Adrenal gland (tissue), 12 donors: ENCODE data around the gene MYO1A. TPM values are rescaled to one million over a fixed set of nuclear protein-coding genes. Genes with fewer than 3 reads are reported as not detected.
"Not testable (repeated sequence)": the region's sequence is repeated elsewhere in the genome, so short reads cannot be mapped to it uniquely, and the experiment has no call there.

ENCODE experiments used
- DNase-seq, 7 donors: peaks; one replicate each; pipeline ENCODE4 v3.0.0-alpha.2; 2019 to 2020
- H3K27ac ChIP-seq, 5 donors: fragments of 200-600 bp; sonication (generic) in 4 of 5; 1 replicate in 3 of 5; 2 replicates in 2 of 5; pipeline versions ENCODE4 v1.5.1 to v1.8.0; 2016 to 2020; ENCODE audit warnings: mild to moderate bottlenecking in 1 of 5
- H3K27me3 ChIP-seq: fragments of 200-600 bp; 2 replicates; pipeline ENCODE4 v1.8.0; 2021
- H3K36me3 ChIP-seq, 2 donors: fragments of 200-600 bp; replicated peaks in 1 of 2; 1 replicate in 1 of 2; 2 replicates in 1 of 2; pipeline versions ENCODE4 v1.5.1 to v1.8.0; 2018 to 2022
- H3K4me1 ChIP-seq, 2 donors: fragments of 200-600 bp; replicated peaks in 1 of 2; 1 replicate in 1 of 2; 2 replicates in 1 of 2; pipeline versions ENCODE4 v1.5.1 to v1.8.0; 2018 to 2021
- H3K4me3 ChIP-seq, 4 donors: fragments of 200-600 bp; sonication (generic) in 3 of 4; one replicate each; pipeline ENCODE4 v1.5.1; 2016 to 2018
- H3K9me3 ChIP-seq, 3 donors: fragments of 200-600 bp; sonication (generic) in 1 of 3; replicated peaks in 1 of 3; 1 replicate in 2 of 3; 2 replicates in 1 of 3; pipeline versions ENCODE4 v1.5.1 to v1.8.0; 2016 to 2021
- POLR2A ChIP-seq, 2 donors: fragments of 450-650 bp; IDR thresholded peaks; one replicate each; pipeline ENCODE4 v1.6.1; 2017; ENCODE audit warnings: antibody characterized with exemption in 2 of 2, mild to moderate bottlenecking in 2 of 2, moderate library complexity in 1 of 2
- WGBS, 4 donors: extraction: QIAGEN DNeasy Blood & Tissue Kit in 2 of 4; methylation state at CpG; one replicate each; pipeline versions ENCODE4 v1.1.5 to v1.1.7; 2013 to 2017; 5-methylcytosine and 5-hydroxymethylcytosine counted together
- intact Hi-C, 2 donors: fragments of 100-400 bp; cut with DNase I; formaldehyde crosslinking; loops; one replicate each; pipeline versions ENCODE4 v1.14.1 to v1.15.0; 2022 to 2023
- polyA plus RNA-seq, 3 donors: library from polyadenylated mRNA; stranded (reverse); fragments of 200-250 nt in 2 of 3; fragments of 350-450 nt in 1 of 3; fragmentation: Illumina TruSeq in 1 of 3; extraction: RNeasy Lipid Tissue Mini Kit (QIAGEN cat#74804) in 1 of 3; gene quantifications; one replicate each; pipeline ENCODE4 v1.2.3, GENCODE V29; 2013 to 2014
- total RNA-seq, 9 donors: library from RNA; depleted of rRNA in 4 of 9; stranded (reverse); fragments of >200 nt in 4 of 9; fragments of 120-200 nt in 1 of 9; fragmentation: NEBNext Ultra II Directional in 1 of 9; extraction: Animal tissue kit (Norgen Biotek cat#: 25700) in 1 of 9; gene quantifications; one replicate each; pipeline versions ENCODE4 v1.1.0 to v1.2.4, GENCODE V29; 2013 to 2023
- TF ChIP-seq, protein P1 (sequence below), 6 experiments: fragments of 450-650 bp in 4 of 6; fragments of 200-600 bp in 2 of 6; sonication (generic) in 1 of 6; IDR thresholded peaks; 1 replicate in 5 of 6; 2 replicates in 1 of 6; pipeline versions ENCODE4 v1.5.1 to v1.8.0; 2016 to 2021; ENCODE audit warnings: antibody characterized with exemption in 6 of 6, mild to moderate bottlenecking in 2 of 6, moderate library complexity in 1 of 6
- donor health status: healthy with polysubstance abuse.
- donor health status: Bipolar disorder and iron deficiency.
- donor health status: DM: yes; HTN: yes; CAD: no.
- donor health status: DM: no; HTN: no; CAD: no.
- donor health status: DM: no; HTN: no; CAD: no.
- donor health status: DM: yes; HTN: yes; CAD: no.

Gene MYO1A
- total and polyA plus RNA-seq, 12 donors: under 0.01 to 1.6 (median 0.53) TPM; not detected in 1

DNA sequence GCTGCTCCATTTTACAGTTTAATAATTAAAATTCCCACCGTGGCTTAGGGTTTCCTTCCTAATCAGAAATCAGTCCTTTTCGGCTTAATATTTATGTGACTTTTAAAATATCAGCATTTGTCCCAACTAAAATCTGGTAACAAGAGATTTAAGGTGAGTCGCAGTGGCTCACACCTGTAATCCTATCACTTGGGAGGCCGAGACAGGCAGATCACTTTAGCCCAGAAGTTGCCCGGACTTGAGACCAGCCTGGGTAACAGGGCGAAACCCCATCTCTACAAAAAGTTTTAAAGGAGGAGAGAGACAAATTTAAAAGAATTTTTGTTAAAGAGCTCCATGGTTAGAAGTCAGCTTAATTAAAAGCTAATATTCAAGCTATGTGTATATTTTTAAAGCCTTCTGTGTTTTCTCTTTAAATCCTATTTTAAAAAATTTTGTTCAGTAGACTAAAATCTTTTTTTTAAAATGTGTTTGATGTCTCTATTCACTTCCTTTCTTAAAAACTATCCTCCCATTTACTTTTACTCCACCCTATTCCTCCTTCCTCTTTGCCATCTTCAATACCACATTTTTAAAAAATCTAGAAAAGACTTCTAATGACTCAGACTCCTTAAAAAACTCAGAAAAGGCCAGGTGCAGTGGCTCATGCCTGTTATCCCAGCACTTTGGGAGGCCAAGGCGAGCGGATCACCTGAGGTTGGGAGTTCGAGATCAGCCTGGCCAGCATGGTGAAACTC lies 29.8 kb downstream of the MYO1A start:
- intact Hi-C loops: no loop called here

DNA sequence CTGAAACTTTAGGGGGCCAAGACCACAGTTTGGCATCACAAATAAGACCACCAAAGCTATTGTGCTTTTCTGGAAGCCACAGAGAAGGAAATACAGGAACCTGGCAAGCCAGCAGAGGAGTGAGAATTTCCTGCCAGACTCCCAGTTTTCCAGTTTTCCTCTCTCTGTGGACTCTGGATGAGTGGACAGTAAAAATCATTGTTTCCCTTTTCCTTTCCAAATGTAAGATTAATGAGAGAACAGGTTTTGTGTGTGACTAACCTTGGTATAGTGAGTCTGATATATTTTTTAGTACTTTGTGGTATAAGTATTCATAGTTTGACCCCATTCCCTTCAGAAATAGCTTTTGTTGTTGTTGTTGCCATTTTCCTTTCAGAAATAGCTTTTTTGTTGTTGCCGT lies 31.0 kb downstream of the MYO1A start:
- no peak for TF ChIP-seq POLR2A (IDR thresholded peaks at IDR 0.05)
- TF ChIP-seq, protein P1, sequence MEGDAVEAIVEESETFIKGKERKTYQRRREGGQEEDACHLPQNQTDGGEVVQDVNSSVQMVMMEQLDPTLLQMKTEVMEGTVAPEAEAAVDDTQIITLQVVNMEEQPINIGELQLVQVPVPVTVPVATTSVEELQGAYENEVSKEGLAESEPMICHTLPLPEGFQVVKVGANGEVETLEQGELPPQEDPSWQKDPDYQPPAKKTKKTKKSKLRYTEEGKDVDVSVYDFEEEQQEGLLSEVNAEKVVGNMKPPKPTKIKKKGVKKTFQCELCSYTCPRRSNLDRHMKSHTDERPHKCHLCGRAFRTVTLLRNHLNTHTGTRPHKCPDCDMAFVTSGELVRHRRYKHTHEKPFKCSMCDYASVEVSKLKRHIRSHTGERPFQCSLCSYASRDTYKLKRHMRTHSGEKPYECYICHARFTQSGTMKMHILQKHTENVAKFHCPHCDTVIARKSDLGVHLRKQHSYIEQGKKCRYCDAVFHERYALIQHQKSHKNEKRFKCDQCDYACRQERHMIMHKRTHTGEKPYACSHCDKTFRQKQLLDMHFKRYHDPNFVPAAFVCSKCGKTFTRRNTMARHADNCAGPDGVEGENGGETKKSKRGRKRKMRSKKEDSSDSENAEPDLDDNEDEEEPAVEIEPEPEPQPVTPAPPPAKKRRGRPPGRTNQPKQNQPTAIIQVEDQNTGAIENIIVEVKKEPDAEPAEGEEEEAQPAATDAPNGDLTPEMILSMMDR (IDR thresholded peaks at IDR 0.05): no peak
- intact Hi-C loops: no loop called here
- no peak for DNase-seq
- 59 to 85% (median 79%) methylated on average over 1 of the region's 1 CpG for WGBS, 4 donors
- Histone ChIP-seq H3K4me3 (no peak overlapping the region), H3K27ac (no peak overlapping the region), H3K36me3 (no peaks in the 10 kb centered on the region), H3K9me3 (no peaks in the 10 kb centered on the region), H3K4me1 (no peaks in the 10 kb centered on the region), H3K27me3 (no peaks in the 10 kb centered on the region)

More for the DNA sequence above, 29.8 kb downstream of the MYO1A start:
- Histone ChIP-seq H3K4me3 (no peak overlapping the region), H3K27me3 (no peaks in the 10 kb centered on the region), H3K4me1 (no peaks in the 10 kb centered on the region), H3K36me3 (no peaks in the 10 kb centered on the region), H3K27ac (no peak overlapping the region), H3K9me3 (no peaks in the 10 kb centered on the region)
- TF ChIP-seq, protein P1 (IDR thresholded peaks at IDR 0.05): no peak
- no peak for TF ChIP-seq POLR2A (IDR thresholded peaks at IDR 0.05)
- WGBS, 4 donors: 83 to 92% (median 91%) methylated on average over 9 of the region's 9 CpGs
- no peak for DNase-seq

DNA sequence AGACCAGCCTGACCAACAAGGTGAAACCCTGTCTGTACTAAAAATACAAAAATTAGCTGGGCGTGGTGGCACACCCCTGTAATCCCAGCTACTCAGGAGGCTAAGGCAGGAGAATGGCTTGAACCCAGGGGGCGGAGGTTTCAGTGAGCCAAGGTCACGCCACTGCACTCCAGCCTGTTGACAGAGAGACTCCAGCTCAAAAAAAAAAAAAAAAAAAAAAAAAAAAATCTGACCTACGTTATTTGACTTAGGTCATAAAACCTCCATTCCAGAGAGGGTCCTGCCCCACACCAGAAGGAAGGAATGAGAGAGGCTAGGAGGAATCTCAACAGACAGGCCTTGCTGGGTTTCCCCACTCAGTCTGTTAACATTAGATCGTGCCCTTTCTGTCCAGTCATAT lies 31.6 kb downstream of the MYO1A start:
- H3K4me3 ChIP-seq, H3K4me1 ChIP-seq, DNase-seq, H3K27me3 ChIP-seq, intact Hi-C loops, H3K9me3 ChIP-seq, H3K27ac ChIP-seq, H3K36me3 ChIP-seq: not testable (repeated sequence)
- 70 to 80% (median 76%) methylated on average over 5 of the region's 5 CpGs for WGBS, 4 donors

DNA sequence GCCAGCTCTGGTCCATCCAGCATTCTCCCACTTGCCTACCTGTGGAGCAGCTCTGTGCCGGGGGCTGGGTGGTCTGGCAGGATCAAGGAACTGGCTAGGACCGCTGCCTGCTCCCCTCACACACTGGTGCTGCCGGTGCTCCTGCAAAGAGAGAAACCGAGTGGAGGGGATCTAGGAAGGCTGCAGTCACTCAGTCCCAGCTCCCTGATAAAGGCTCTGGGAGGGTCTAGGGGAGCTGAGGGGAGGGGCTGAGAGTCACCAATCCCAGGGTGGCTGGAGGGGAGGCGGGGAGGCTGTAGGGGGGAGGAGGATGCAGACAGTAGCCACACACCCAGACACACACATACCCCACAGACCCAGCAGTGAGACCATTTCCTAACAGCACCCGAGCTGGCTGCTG lies 33.6 kb downstream of the MYO1A start, which contains the start of gene TAC3:
TAC3 (minus strand) TSS at position 182 of the 400 bp plus-strand sequence. CDS start 732 bp downstream, outside the sequence.
- no peak within 1 kb of the TSS for H3K27ac ChIP-seq
- no peaks in the 10 kb centered on the region for H3K4me1 ChIP-seq
- no peaks in the 10 kb centered on the region for H3K27me3 ChIP-seq
- H3K9me3 ChIP-seq: no peaks in the 10 kb centered on the region
- no peaks in the 10 kb centered on the region for H3K36me3 ChIP-seq
- WGBS, 4 donors: 55 to 77% (median 67%) methylated on average over 3 to 6 of the region's 6 CpGs
- DNase-seq: no peak
- intact Hi-C loops: no loop called here
- no peak within 1 kb of the TSS for H3K4me3 ChIP-seq
- TF ChIP-seq, protein P1 (IDR thresholded peaks at IDR 0.05): no peak
- no peak for TF ChIP-seq POLR2A (IDR thresholded peaks at IDR 0.05)
